ENCODE results near the gene DHX35. TPM values are rescaled to one million over a fixed set of nuclear protein-coding genes. Genes with fewer than 3 reads are reported as not detected.

Gene DHX35
- total and polyA plus RNA-seq, 2 of the 13 experiments (the other 11 are each of a cell fraction or from before 2014, with no cell fraction given), result 25.8 to 28.7 TPM

- TF ChIP-seq, protein P1, sequence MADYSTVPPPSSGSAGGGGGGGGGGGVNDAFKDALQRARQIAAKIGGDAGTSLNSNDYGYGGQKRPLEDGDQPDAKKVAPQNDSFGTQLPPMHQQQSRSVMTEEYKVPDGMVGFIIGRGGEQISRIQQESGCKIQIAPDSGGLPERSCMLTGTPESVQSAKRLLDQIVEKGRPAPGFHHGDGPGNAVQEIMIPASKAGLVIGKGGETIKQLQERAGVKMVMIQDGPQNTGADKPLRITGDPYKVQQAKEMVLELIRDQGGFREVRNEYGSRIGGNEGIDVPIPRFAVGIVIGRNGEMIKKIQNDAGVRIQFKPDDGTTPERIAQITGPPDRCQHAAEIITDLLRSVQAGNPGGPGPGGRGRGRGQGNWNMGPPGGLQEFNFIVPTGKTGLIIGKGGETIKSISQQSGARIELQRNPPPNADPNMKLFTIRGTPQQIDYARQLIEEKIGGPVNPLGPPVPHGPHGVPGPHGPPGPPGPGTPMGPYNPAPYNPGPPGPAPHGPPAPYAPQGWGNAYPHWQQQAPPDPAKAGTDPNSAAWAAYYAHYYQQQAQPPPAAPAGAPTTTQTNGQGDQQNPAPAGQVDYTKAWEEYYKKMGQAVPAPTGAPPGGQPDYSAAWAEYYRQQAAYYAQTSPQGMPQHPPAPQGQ (CRISPR knock-in tag; IDR thresholded peaks at IDR 0.05; ENCODE audit: borderline replicate concordance), result peak; percentile 86; the same call in 1 of the 2 replicates
- TF ChIP-seq ZNF703 (CRISPR knock-in tag; IDR thresholded peaks at IDR 0.05; ENCODE audit: borderline replicate concordance) (peak; percentile 88), YY1 (IDR thresholded peaks at IDR 0.05; ENCODE audit: insufficient read depth, insufficient replicate concordance, low read depth, low read length) (peak; percentile 98), ZNF839 (CRISPR knock-in tag; IDR thresholded peaks at IDR 0.05; ENCODE audit: borderline replicate concordance) (peak; percentile 98), ZBTB7A (CRISPR knock-in tag; IDR thresholded peaks at IDR 0.05) (peak; percentile 76), ZNF720 (CRISPR knock-in tag; IDR thresholded peaks at IDR 0.05) (0 out of 2 replicates have a peak, but pooled peaks have one; percentile 27), ZFP1 (CRISPR knock-in tag; IDR thresholded peaks at IDR 0.05) (peak; percentile 81; the same call in 1 of the 2 replicates), SALL2 (CRISPR knock-in tag; IDR thresholded peaks at IDR 0.05) (peak; percentile 84), ZC3H13 (CRISPR knock-in tag; IDR thresholded peaks at IDR 0.05) (no peak), ISX (CRISPR knock-in tag; conservative IDR thresholded peaks at IDR 0.05) (peak; percentile 75; the same call in 1 of the 2 replicates), TSC22D2 (CRISPR knock-in tag; IDR thresholded peaks at IDR 0.05; ENCODE audit: borderline replicate concordance) (peak; percentile 96), ZMAT3 (CRISPR knock-in tag; conservative IDR thresholded peaks at IDR 0.05) (peak; percentile 67; the same call in 1 of the 2 replicates), NAIF1 (CRISPR knock-in tag; IDR thresholded peaks at IDR 0.05; ENCODE audit: borderline replicate concordance) (no peak), SIN3A (IDR thresholded peaks at IDR 0.05; ENCODE audit: borderline replicate concordance, low read depth, low read length) (peak; percentile 96), ATF7 (IDR thresholded peaks at IDR 0.05) (no peak), ATF7 (CRISPR knock-in tag; IDR thresholded peaks at IDR 0.05) (0 out of 2 replicates have a peak, but pooled peaks have one; percentile 30), ZNF567 (CRISPR knock-in tag; IDR thresholded peaks at IDR 0.05; ENCODE audit: borderline replicate concordance) (peak; percentile 99; the same call in 1 of the 2 replicates), TMF1 (CRISPR knock-in tag; IDR thresholded peaks at IDR 0.05; ENCODE audit: low read depth) (0 out of 2 replicates have a peak, but pooled peaks have one; percentile 49), FOXP4 (CRISPR knock-in tag; IDR thresholded peaks at IDR 0.05) (0 out of 2 replicates have a peak, but pooled peaks have one; percentile 30), BHLHE40 (IDR thresholded peaks at IDR 0.05; ENCODE audit: low read length) (peak; percentile 73), ZFX (CRISPR knock-in tag; IDR thresholded peaks at IDR 0.05; ENCODE audit: low read depth) (peak; percentile 99)
- TF ChIP-seq, protein P2, sequence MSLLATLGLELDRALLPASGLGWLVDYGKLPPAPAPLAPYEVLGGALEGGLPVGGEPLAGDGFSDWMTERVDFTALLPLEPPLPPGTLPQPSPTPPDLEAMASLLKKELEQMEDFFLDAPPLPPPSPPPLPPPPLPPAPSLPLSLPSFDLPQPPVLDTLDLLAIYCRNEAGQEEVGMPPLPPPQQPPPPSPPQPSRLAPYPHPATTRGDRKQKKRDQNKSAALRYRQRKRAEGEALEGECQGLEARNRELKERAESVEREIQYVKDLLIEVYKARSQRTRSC (CRISPR knock-in tag; IDR thresholded peaks at IDR 0.05; ENCODE audit: low read depth), result 0 out of 2 replicates have a peak, but pooled peaks have one; percentile 90
- TF ChIP-seq, protein P3, sequence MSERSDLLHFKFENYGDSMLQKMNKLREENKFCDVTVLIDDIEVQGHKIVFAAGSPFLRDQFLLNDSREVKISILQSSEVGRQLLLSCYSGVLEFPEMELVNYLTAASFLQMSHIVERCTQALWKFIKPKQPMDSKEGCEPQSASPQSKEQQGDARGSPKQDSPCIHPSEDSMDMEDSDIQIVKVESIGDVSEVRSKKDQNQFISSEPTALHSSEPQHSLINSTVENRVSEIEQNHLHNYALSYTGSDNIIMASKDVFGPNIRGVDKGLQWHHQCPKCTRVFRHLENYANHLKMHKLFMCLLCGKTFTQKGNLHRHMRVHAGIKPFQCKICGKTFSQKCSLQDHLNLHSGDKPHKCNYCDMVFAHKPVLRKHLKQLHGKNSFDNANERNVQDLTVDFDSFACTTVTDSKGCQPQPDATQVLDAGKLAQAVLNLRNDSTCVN (CRISPR knock-in tag; IDR thresholded peaks at IDR 0.05; ENCODE audit: borderline replicate concordance), result peak; percentile 75; the same call in 1 of the 2 replicates
Observed at GRCh38 chr20:38962044-38962927, at the start of gene DHX35 (continued).

Data from HepG2 (cell line).